K562 (cell line): ENCODE data around the gene FGD6. TPM values are rescaled to one million over a fixed set of nuclear protein-coding genes. Genes with fewer than 3 reads are reported as not detected.

ENCODE experiments used
- ATF1 ChIP-seq, 2 experiments: fragments of 450-650 bp in 1 of 2; IDR thresholded peaks; 2 replicates each; pipeline ENCODE4 v1.6.1; 2016; ENCODE audit warnings: missing compliant biosample characterization in 1 of 2, missing genetic modification characterization in 1 of 2
- ATF3 ChIP-seq, 2 experiments: fragments of 450-650 bp in 1 of 2; sonication (generic) in 1 of 2; formaldehyde crosslinking in 1 of 2; IDR thresholded peaks in 1 of 2; conservative IDR thresholded peaks in 1 of 2; 2 replicates each; pipeline versions ENCODE4 v1.6.1 to v1.8.1; 2016 to 2023; ENCODE audit warnings: mild to moderate bottlenecking in 2 of 2, moderate library complexity in 2 of 2, inconsistent platforms in 1 of 2, missing genetic modification reagents in 1 of 2
- ATF4 ChIP-seq: fragments of 450-650 bp; formaldehyde crosslinking; IDR thresholded peaks from 2 replicates; pipeline ENCODE4 v1.4.0; 2022; ENCODE audit warnings: mild to moderate bottlenecking, moderate library complexity
- BCL6 ChIP-seq: fragments of 250-450 bp; sonication (Bioruptor Pico); IDR thresholded peaks from 2 replicates; pipeline ENCODE4 v1.4.0; 2020
- FOXK2 ChIP-seq, 2 experiments: fragments of 450-650 bp; IDR thresholded peaks in 1 of 2; conservative IDR thresholded peaks in 1 of 2; 2 replicates each; pipeline ENCODE4 v1.6.1; 2016; ENCODE audit warnings: low read depth in 2 of 2, mild to moderate bottlenecking in 1 of 2
- GABPB2 ChIP-seq: fragments of 250-450 bp; sonication (Bioruptor Pico); conservative IDR thresholded peaks from 2 replicates; pipeline ENCODE4 v1.5.1; 2021; ENCODE audit warnings: mild to moderate bottlenecking
- HMG20A ChIP-seq: fragments of 450-650 bp; formaldehyde crosslinking; conservative IDR thresholded peaks from 2 replicates; pipeline ENCODE4 v1.4.0; 2020; ENCODE audit warnings: mild to moderate bottlenecking, mixed read lengths
- JUN ChIP-seq, 2 experiments: sonication (generic) in 1 of 2; formaldehyde crosslinking in 1 of 2; IDR thresholded peaks; 2 replicates each; pipeline versions ENCODE4 v1.6.1 to v1.8.0; 2012 to 2022; ENCODE audit warnings: borderline replicate concordance in 2 of 2, mild to moderate bottlenecking in 2 of 2, improper control_type of control experiment in 1 of 2, low read depth in 1 of 2, low read length in 1 of 2, missing genetic modification reagents in 1 of 2
- MEF2D ChIP-seq: conservative IDR thresholded peaks from 2 replicates; pipeline ENCODE4 v1.6.1; 2016; ENCODE audit warnings: low read depth, missing genetic modification characterization, missing compliant biosample characterization
- MXD1 ChIP-seq: fragments of 250-450 bp; sonication (Bioruptor Pico); IDR thresholded peaks from 2 replicates; pipeline ENCODE4 v1.8.0; 2021; ENCODE audit warnings: borderline replicate concordance, mild to moderate bottlenecking, moderate library complexity; ENCODE audit not compliant: poor library complexity, severe bottlenecking
- NFRKB ChIP-seq: fragments of 450-650 bp; IDR thresholded peaks from 2 replicates; pipeline ENCODE4 v1.6.1; 2016; ENCODE audit warnings: low read depth
- PHTF2 ChIP-seq: fragments of 250-450 bp; sonication (Bioruptor Pico); IDR thresholded peaks from 2 replicates; pipeline ENCODE4 v1.5.0; 2021; ENCODE audit warnings: mild to moderate bottlenecking
- RAD21 ChIP-seq, 2 experiments: fragments of 250-450 bp in 1 of 2; fragments of 450-650 bp in 1 of 2; sonication (Bioruptor Pico) in 1 of 2; formaldehyde crosslinking in 1 of 2; IDR thresholded peaks in 1 of 2; conservative IDR thresholded peaks in 1 of 2; 2 replicates each; pipeline versions ENCODE4 v1.4.0 to v1.8.0; 2020 to 2022; ENCODE audit warnings: mild to moderate bottlenecking in 2 of 2, moderate library complexity in 1 of 2
- SMARCC2 ChIP-seq: fragments of 450-650 bp; IDR thresholded peaks from 2 replicates; pipeline ENCODE4 v1.6.1; 2017; ENCODE audit warnings: antibody characterized with exemption, moderate library complexity, mild to moderate bottlenecking, low read depth
- TCF3 ChIP-seq: sonication (generic); formaldehyde crosslinking; IDR thresholded peaks from 2 replicates; pipeline ENCODE4 v1.4.0; 2020; ENCODE audit warnings: mild to moderate bottlenecking, missing genetic modification reagents
- TRIM24 ChIP-seq, 2 experiments: fragments of 450-650 bp; IDR thresholded peaks; 2 replicates each; pipeline ENCODE4 v1.6.1; 2016
- ZBTB9 ChIP-seq: fragments of 450-650 bp; formaldehyde crosslinking; IDR thresholded peaks from 2 replicates; pipeline ENCODE4 v1.4.0; 2020; ENCODE audit warnings: mild to moderate bottlenecking, moderate library complexity
- ZNF316 ChIP-seq: fragments of 450-650 bp; IDR thresholded peaks from 2 replicates; pipeline ENCODE4 v1.6.1; 2016
- ZNF449 ChIP-seq: fragments of 250-450 bp; sonication (Bioruptor Pico); IDR thresholded peaks from 2 replicates; pipeline ENCODE4 v1.8.0; 2022; ENCODE audit warnings: moderate library complexity, mild to moderate bottlenecking, inconsistent platforms
- ZNF584 ChIP-seq: fragments of 200-800 bp; sonication (Bioruptor generic); IDR thresholded peaks from 2 replicates; pipeline ENCODE4 v1.6.1; 2016; ENCODE audit warnings: low read depth, mild to moderate bottlenecking, missing genetic modification characterization, missing compliant biosample characterization
- ZNF764 ChIP-seq: fragments of 250-450 bp; sonication (Bioruptor Pico); IDR thresholded peaks from 2 replicates; pipeline ENCODE4 v1.4.0; 2020; ENCODE audit warnings: low read depth, mild to moderate bottlenecking, moderate library complexity
- polyA plus RNA-seq, 8 experiments: library from polyadenylated mRNA; depleted of rRNA in 4 of 8; stranded (reverse) in 5 of 8; unstranded in 3 of 8; fragments of >200 nt; fragmentation: Nextera tagmentation in 2 of 8; fragmentation: Illumina TruSeq in 1 of 8; extraction: Ambion mirVana in 2 of 8; extraction: Trizol in 1 of 8; gene quantifications; 2 replicates each; pipeline versions ENCODE4 v1.2.1 to v1.2.3, GENCODE V29; 2011 to 2014; ENCODE audit warnings: inconsistent platforms in 1 of 8, missing spikeins in 1 of 8
- total RNA-seq, 7 experiments: library from RNA; depleted of rRNA in 6 of 7; stranded (reverse); fragments of >200 nt in 6 of 7; fragmentation: Illumina TruSeq in 2 of 7; extraction: Trizol in 2 of 7; gene quantifications; 2 replicates each; pipeline versions ENCODE4 v1.2.1 to v1.2.3, GENCODE V29; 2011 to 2021; ENCODE audit warnings: low replicate concordance in 1 of 7

FGD6 gene
- total and polyA plus RNA-seq, 9 of the 15 experiments (the other 6 are each of a cell fraction or from before 2014, with no cell fraction given), result 1.5 to 11.1 (median 5.8) TPM

GRCh38 chr12:95182868-95183415 lies 34.3 kb downstream of the FGD6 start (continued):
- TF ChIP-seq PHTF2 (CRISPR knock-in tag) (no peak), ZNF584 (CRISPR knock-in tag) (peak; percentile 48; the same call in 1 of the 2 replicates), MEF2D (tag) (peak; percentile 46; the same call in 1 of the 2 replicates), FOXK2 (conservative IDR thresholded peaks at IDR 0.05 in 1 of 2, IDR thresholded peaks at IDR 0.05 in 1 of 2; ENCODE audit: low read depth in 2 of 2) (peak in 1 of 2 experiments; percentile 28; a peak in 2 of 4 replicates), HMG20A (CRISPR knock-in tag) (no peak), ATF4 (CRISPR knock-in tag) (0 out of 2 replicates have a peak, but pooled peaks have one; percentile 26), TRIM24 (IDR thresholded peaks at IDR 0.05) (0 out of 4 replicates have a peak, but pooled peaks of 1 of the 2 experiments have one; percentile 21), SMARCC2 (peak; percentile 50; the same call in 1 of the 2 replicates), JUN (IDR thresholded peaks at IDR 0.05; ENCODE audit: borderline replicate concordance, low read depth, low read length) (peak; percentile 84), JUN (CRISPR knock-in tag; IDR thresholded peaks at IDR 0.05; ENCODE audit: borderline replicate concordance) (no peak), MXD1 (CRISPR knock-in tag) (no peak), ATF3 (IDR thresholded peaks at IDR 0.05) (peak; percentile 84), ATF3 (CRISPR knock-in tag; conservative IDR thresholded peaks at IDR 0.05) (peak; percentile 92), BCL6 (CRISPR knock-in tag) (peak; percentile 39; the same call in 1 of the 2 replicates), RAD21 (CRISPR knock-in tag; conservative IDR thresholded peaks at IDR 0.05 in 1 of 2, IDR thresholded peaks at IDR 0.05 in 1 of 2) (peak in 1 of 2 experiments; percentile 12; a peak in 1 of 4 replicates), ZBTB9 (CRISPR knock-in tag) (peak; percentile 75), ATF1 (CRISPR knock-in tag; IDR thresholded peaks at IDR 0.05) (no peak), ATF1 (tag; IDR thresholded peaks at IDR 0.05) (peak; percentile 55; the same call in 1 of the 2 replicates), GABPB2 (CRISPR knock-in tag) (no peak), ZNF449 (CRISPR knock-in tag) (0 out of 2 replicates have a peak, but pooled peaks have one; percentile 16), ZNF316 (peak; percentile 98), TCF3 (CRISPR knock-in tag) (peak; percentile 55), NFRKB (0 out of 2 replicates have a peak, but pooled peaks have one; percentile 56), ZNF764 (CRISPR knock-in tag) (no peak)
